NB4 (cell line): ENCODE data around the gene PYGM.

Experiments used
- DNase-seq: peaks from one replicate; pipeline ENCODE4 v3.0.0; 2010; ENCODE audit warnings: low read depth
- H3K4me3 ChIP-seq: one replicate; pipeline ENCODE4 v1.5.1; 2011; ENCODE audit warnings: mild to moderate bottlenecking, low read depth, low read length, moderate library complexity
- MYC ChIP-seq: IDR thresholded peaks from 2 replicates; pipeline ENCODE4 v1.6.1; 2011; ENCODE audit warnings: low read depth, low read length
- POLR2A ChIP-seq: IDR thresholded peaks from 2 replicates; pipeline ENCODE4 v1.6.1; 2011; ENCODE audit warnings: mild to moderate bottlenecking; ENCODE audit not compliant: insufficient read length; ENCODE audit errors: extremely low read depth
- TF ChIP-seq, protein P1 (sequence below): IDR thresholded peaks from 2 replicates; pipeline ENCODE4 v1.6.1; 2011; ENCODE audit warnings: low read depth, low read length
- TF ChIP-seq, protein P2 (sequence below): IDR thresholded peaks from one replicate; pipeline ENCODE4 v1.5.1; 2012; ENCODE audit warnings: low read depth, low read length

PYGM gene

DNA sequence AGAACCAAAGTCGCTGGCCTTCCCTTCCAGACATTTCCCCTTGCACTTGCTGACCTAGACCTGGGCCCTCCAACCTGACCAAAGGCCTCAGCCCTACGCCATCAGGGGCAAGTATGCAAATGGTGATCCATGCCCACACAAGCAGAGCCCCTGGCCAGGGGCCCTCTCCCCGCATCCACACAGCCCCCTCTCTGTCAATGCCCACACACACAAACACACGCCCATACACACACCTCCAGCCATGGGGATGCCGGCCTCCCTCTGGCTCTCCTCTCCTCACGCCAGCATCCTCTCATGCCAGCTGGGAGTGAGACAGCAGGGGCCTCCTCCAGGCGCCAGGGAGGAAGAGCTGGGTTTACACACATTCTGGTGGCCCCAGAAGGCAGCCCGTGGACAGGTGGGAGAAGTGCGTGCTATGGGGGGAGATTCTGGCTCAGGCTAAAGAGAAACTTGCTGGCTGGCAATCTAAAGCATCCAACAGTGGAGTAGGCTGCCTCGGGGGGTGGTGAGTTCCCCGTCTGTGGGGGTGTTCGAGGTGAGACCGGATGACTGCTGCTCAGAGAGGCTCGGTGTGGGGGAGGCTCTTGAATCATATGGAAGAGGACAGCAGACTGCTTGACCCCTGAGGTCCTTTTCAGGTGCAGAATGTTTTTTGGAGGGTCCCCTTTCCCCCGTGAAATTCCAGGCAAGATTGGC lies 41.5 kb downstream of the PYGM start:
- no peak overlapping the region for H3K4me3 ChIP-seq
- peak; percentile 34 for DNase-seq
- TF ChIP-seq MYC (no peak), POLR2A (no peak)
- TF ChIP-seq, protein P1, sequence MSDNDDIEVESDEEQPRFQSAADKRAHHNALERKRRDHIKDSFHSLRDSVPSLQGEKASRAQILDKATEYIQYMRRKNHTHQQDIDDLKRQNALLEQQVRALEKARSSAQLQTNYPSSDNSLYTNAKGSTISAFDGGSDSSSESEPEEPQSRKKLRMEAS: no peak
- TF ChIP-seq, protein P2, sequence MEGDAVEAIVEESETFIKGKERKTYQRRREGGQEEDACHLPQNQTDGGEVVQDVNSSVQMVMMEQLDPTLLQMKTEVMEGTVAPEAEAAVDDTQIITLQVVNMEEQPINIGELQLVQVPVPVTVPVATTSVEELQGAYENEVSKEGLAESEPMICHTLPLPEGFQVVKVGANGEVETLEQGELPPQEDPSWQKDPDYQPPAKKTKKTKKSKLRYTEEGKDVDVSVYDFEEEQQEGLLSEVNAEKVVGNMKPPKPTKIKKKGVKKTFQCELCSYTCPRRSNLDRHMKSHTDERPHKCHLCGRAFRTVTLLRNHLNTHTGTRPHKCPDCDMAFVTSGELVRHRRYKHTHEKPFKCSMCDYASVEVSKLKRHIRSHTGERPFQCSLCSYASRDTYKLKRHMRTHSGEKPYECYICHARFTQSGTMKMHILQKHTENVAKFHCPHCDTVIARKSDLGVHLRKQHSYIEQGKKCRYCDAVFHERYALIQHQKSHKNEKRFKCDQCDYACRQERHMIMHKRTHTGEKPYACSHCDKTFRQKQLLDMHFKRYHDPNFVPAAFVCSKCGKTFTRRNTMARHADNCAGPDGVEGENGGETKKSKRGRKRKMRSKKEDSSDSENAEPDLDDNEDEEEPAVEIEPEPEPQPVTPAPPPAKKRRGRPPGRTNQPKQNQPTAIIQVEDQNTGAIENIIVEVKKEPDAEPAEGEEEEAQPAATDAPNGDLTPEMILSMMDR: no peak

DNA sequence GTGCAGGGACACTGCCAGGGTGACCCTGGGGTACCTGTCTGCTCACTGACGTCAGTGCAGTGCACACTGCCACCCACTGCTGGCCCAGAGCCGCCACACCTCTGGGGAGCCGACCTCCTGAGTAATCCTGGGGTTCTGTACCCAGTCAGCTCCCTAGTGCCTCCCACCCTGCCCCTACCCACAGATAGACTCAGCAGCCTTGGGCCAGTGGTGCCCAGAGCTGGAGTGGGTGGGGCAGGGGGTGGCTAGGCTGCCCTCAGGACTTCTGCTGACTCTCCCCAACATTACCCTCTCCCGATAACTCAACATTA lies 42.6 kb downstream of the PYGM start:
- H3K4me3 ChIP-seq: no peak overlapping the region
- TF ChIP-seq, protein P2: no peak
- TF ChIP-seq, protein P1: no peak
- TF ChIP-seq MYC: no peak
- TF ChIP-seq POLR2A: no peak

DNA sequence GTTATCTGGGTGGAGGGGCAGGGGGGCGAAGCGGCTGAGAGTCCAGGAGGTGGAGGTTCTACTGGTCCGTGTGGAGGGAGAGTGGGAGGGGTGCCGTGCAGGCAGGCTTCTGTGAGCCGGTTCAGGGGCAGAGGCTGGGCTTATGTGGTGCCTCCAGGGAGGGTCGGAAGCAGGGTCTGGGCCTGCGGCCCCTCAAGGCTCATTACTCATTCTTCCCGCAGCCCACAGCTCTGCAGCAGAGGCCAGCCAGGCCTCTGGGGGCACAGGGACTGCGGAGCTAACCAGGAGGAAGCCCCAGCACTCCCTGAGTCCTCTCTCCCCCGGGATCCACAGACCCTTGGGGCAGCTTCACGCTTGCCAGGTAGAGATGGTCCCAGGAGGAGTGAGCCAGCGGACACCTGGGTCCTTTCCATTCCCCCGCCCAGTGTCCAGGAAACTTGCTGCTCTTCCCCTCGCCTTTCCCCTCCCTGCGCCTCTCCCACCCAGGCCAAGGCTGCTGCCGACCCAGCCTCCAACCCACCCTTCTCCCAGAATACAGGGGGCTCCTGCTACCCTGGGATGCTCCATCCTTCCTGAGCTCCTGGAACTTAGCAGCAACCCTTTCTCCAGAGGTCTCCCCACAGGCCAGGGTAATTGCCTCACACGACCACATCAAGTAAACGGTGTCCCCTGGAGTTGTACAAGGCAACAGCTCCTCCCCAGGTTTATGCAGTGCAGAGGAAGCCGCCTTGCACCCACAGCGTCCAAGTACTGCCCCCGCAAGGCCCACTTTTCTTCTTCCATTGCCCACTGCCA lies 43.1 kb downstream of the PYGM start:
- peak; percentile 97 for DNase-seq
- 0 out of 2 replicates have a peak, but pooled peaks have one; percentile 36 for TF ChIP-seq MYC
- TF ChIP-seq, protein P2: peak; percentile 30
- TF ChIP-seq POLR2A: no peak
- TF ChIP-seq, protein P1: 0 out of 2 replicates have a peak, but pooled peaks have one; percentile 57
- peak overlapping the region; percentile 29 for H3K4me3 ChIP-seq

More for the DNA sequence above, 42.6 kb downstream of the PYGM start:
- DNase-seq: no peak

DNA sequence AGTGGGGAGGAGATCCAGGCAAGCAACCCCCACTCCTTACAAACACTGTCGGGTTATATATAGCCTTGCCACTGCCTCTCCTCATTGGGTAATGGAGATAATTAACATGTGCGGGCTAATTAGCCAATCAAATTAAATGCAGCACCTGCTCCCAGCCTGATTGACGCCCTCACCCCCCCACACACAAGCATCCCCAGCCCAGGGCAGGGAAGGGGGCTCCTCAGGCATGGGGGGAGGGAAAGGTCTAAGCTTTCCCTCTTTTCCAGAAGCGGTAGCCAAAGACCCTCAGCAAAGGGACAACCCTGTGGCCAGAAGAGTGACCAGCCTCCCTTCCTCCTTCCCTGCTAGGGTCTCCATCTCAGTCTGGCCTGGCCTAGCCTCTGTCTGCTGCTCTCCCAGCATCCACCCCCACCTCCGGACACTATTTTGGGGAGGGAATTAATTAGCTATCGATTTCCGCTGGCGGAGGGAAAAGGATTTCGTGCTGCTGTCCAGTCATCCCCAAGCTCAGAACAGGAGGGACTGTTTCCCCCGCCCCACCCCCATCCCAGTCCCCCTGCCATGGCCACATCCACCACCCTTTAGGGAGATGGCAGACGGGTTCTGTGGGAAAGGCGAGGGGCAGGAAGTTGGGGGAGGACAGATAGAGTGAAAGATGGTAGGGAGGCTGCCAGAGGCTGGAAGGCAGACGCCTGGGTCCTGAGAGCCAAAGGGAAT lies 43.9 kb downstream of the PYGM start:
- DNase-seq: peak; percentile 87
- H3K4me3 ChIP-seq: peak overlapping the region; percentile 29
- TF ChIP-seq, protein P2: no peak
- TF ChIP-seq, protein P1: peak; percentile 80

DNA sequence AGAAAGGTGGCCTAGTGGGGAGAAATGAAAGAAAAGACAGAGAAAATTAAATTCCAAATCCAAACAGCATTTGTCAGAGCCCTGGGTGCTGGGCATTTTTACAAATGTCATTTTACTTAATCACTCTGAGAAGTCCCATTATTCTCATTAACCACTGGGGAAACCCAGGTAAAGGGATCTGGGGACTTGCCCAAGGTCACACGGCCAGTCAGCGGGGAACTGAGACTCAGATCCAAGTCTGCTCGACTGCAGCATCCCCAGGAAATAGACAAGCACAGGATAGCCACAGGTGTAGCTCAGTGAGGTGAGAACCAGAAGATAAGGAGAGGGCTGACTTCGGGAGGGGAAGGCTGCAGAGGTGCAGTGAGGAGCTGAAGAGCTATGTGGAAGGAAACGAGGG lies 44.7 kb downstream of the PYGM start:
- TF ChIP-seq, protein P1: no peak
- TF ChIP-seq POLR2A (no peak), MYC (no peak)
- TF ChIP-seq, protein P2: no peak
- no peak overlapping the region for H3K4me3 ChIP-seq
- DNase-seq: no peak
